MM.1S (cell line): ENCODE data around the gene ZBTB24.
"Not testable (repeated sequence)": the region's sequence is repeated elsewhere in the genome, so short reads cannot be mapped to it uniquely, and the experiment has no call there.

Experiments used
- DNase-seq: peaks from one replicate; pipeline ENCODE4 v3.0.0-alpha.2; 2015
- H2AFZ ChIP-seq: fragments of 300-600 bp; sonication (generic); 2 replicates; pipeline ENCODE4 v1.6.0; 2016; ENCODE audit warnings: antibody characterized with exemption, low read length
- H3F3A ChIP-seq: fragments of 300-600 bp; sonication (generic); 2 replicates; pipeline ENCODE4 v1.6.1; 2016; ENCODE audit warnings: mild to moderate bottlenecking, antibody characterized with exemption, low read length, moderate library complexity, mixed read lengths; ENCODE audit not compliant: insufficient read depth
- H3K27ac ChIP-seq: fragments of 300-600 bp; sonication (generic); 2 replicates; pipeline ENCODE4 v1.5.1; 2016; ENCODE audit warnings: mild to moderate bottlenecking, low read length
- H3K27me3 ChIP-seq: fragments of 300-600 bp; sonication (generic); replicated peaks from 2 replicates; pipeline ENCODE4 v1.6.0; 2016; ENCODE audit warnings: low read length; ENCODE audit not compliant: insufficient read depth
- H3K36me3 ChIP-seq: fragments of 300-600 bp; sonication (generic); replicated peaks from 2 replicates; pipeline ENCODE4 v1.6.1; 2016; ENCODE audit warnings: mild to moderate bottlenecking, low read length, mixed read lengths; ENCODE audit not compliant: insufficient read depth
- H3K4me1 ChIP-seq: fragments of 300-600 bp; sonication (generic); 2 replicates; pipeline ENCODE4 v1.6.1; 2016; ENCODE audit warnings: low read length, mixed read lengths
- H3K4me2 ChIP-seq: fragments of 300-600 bp; sonication (generic); 2 replicates; pipeline ENCODE4 v1.6.0; 2016; ENCODE audit warnings: low read depth, low read length
- H3K4me3 ChIP-seq: fragments of 300-600 bp; sonication (generic); 2 replicates; pipeline ENCODE4 v1.5.1; 2016; ENCODE audit warnings: low read length, mixed read lengths
- H3K79me2 ChIP-seq: fragments of 300-600 bp; sonication (generic); 2 replicates; pipeline ENCODE4 v1.6.1; 2016; ENCODE audit warnings: mixed run types, low read length, mixed read lengths
- H3K9ac ChIP-seq: fragments of 300-600 bp; sonication (generic); 2 replicates; pipeline ENCODE4 v1.6.1; 2016; ENCODE audit warnings: low read length, mixed read lengths
- H3K9me2 ChIP-seq: fragments of 300-600 bp; sonication (generic); replicated peaks from 2 replicates; pipeline ENCODE4 v1.6.1; 2016; ENCODE audit warnings: mild to moderate bottlenecking, low read length, mixed read lengths; ENCODE audit not compliant: insufficient read depth
- H3K9me3 ChIP-seq: fragments of 300-600 bp; sonication (generic); replicated peaks from 2 replicates; pipeline ENCODE4 v1.6.1; 2016; ENCODE audit warnings: mild to moderate bottlenecking, low read length, mixed read lengths; ENCODE audit not compliant: insufficient read depth
- H4K20me1 ChIP-seq: fragments of 300-600 bp; sonication (generic); 2 replicates; pipeline ENCODE4 v1.6.1; 2016; ENCODE audit warnings: mild to moderate bottlenecking, low read length, moderate library complexity, mixed read lengths; ENCODE audit not compliant: insufficient read depth
- EZH2 ChIP-seq: fragments of 300-600 bp; sonication (generic); optimal IDR thresholded peaks from 2 replicates; pipeline ENCODE3; 2017; ENCODE audit warnings: low read depth, mild to moderate bottlenecking, antibody characterized with exemption, low read length, mixed read lengths
- EZH2phosphoT487 ChIP-seq: fragments of 300-600 bp; sonication (generic); IDR thresholded peaks from 2 replicates; pipeline ENCODE4 v1.6.1; 2018; ENCODE audit warnings: antibody characterized with exemption, low read length
- TF ChIP-seq, protein P1 (sequence below): fragments of 300-600 bp; sonication (generic); IDR thresholded peaks from 2 replicates; pipeline ENCODE4 v1.5.1; 2016; ENCODE audit warnings: antibody characterized with exemption, low read length, mixed read lengths

ZBTB24 gene

GRCh38 chr6:109466212-109466923, 16.7 kb downstream of the ZBTB24 start:
- no peak for DNase-seq
- no peak overlapping the region for H2AFZ ChIP-seq
- H3K4me3 ChIP-seq, result no peak overlapping the region
- H3F3A ChIP-seq, result peaks cover 9% of the 10 kb centered on the region
- no peaks in the 10 kb centered on the region for H3K9me3 ChIP-seq
- H3K4me1 ChIP-seq, result peaks cover 15% of the 10 kb centered on the region
- no peak overlapping the region for H3K27ac ChIP-seq
- no peak overlapping the region for H3K9ac ChIP-seq
- no peak for TF ChIP-seq EZH2
- no peak for TF ChIP-seq EZH2phosphoT487
- TF ChIP-seq, protein P1, sequence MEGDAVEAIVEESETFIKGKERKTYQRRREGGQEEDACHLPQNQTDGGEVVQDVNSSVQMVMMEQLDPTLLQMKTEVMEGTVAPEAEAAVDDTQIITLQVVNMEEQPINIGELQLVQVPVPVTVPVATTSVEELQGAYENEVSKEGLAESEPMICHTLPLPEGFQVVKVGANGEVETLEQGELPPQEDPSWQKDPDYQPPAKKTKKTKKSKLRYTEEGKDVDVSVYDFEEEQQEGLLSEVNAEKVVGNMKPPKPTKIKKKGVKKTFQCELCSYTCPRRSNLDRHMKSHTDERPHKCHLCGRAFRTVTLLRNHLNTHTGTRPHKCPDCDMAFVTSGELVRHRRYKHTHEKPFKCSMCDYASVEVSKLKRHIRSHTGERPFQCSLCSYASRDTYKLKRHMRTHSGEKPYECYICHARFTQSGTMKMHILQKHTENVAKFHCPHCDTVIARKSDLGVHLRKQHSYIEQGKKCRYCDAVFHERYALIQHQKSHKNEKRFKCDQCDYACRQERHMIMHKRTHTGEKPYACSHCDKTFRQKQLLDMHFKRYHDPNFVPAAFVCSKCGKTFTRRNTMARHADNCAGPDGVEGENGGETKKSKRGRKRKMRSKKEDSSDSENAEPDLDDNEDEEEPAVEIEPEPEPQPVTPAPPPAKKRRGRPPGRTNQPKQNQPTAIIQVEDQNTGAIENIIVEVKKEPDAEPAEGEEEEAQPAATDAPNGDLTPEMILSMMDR, result no peak
- H3K9me2 ChIP-seq, result no peaks in the 10 kb centered on the region
- no peak overlapping the region for H3K4me2 ChIP-seq
- peaks cover 14% of the 10 kb centered on the region for H3K36me3 ChIP-seq
- no peaks in the 10 kb centered on the region for H3K27me3 ChIP-seq
- H3K79me2 ChIP-seq, result peaks cover 56% of the 10 kb centered on the region
- H4K20me1 ChIP-seq, result no peaks in the 10 kb centered on the region

- TF ChIP-seq EZH2 (no peak), EZH2phosphoT487 (no peak)
- TF ChIP-seq, protein P1, result no peak
- no peak overlapping the region for H2AFZ ChIP-seq
- no peak overlapping the region for H3K9ac ChIP-seq
- no peaks in the 10 kb centered on the region for H3K9me3 ChIP-seq
- DNase-seq, result no peak
- no peak overlapping the region for H3K27ac ChIP-seq
- peaks cover 15% of the 10 kb centered on the region for H3F3A ChIP-seq
- no peaks in the 10 kb centered on the region for H3K9me2 ChIP-seq
- no peak overlapping the region for H3K4me2 ChIP-seq
- H4K20me1 ChIP-seq, result no peaks in the 10 kb centered on the region
- H3K4me1 ChIP-seq, result peaks cover 18% of the 10 kb centered on the region
- no peaks in the 10 kb centered on the region for H3K27me3 ChIP-seq
- peaks cover 50% of the 10 kb centered on the region for H3K79me2 ChIP-seq
- no peak overlapping the region for H3K4me3 ChIP-seq
- peaks cover 14% of the 10 kb centered on the region for H3K36me3 ChIP-seq
These were observed 17.2 kb downstream of the ZBTB24 start for GRCh38 chr6:109465772-109466171.

GRCh38 chr6:109461733-109462526, 21.1 kb downstream of the ZBTB24 start:
- no peak overlapping the region for H3K9ac ChIP-seq
- H4K20me1 ChIP-seq, result no peaks in the 10 kb centered on the region
- peak overlapping the region; percentile 41; the same call in 1 of the 2 replicates for H3K27ac ChIP-seq
- H3K9me2 ChIP-seq, result no peaks in the 10 kb centered on the region
- H3K9me3 ChIP-seq, result no peaks in the 10 kb centered on the region
- TF ChIP-seq, protein P1, result no peak
- TF ChIP-seq EZH2 (no peak), EZH2phosphoT487 (no peak)
- peaks cover 62% of the 10 kb centered on the region for H3K79me2 ChIP-seq
- H3K4me1 ChIP-seq, result peaks cover 50% of the 10 kb centered on the region
- H2AFZ ChIP-seq, result no peak overlapping the region
- no peak overlapping the region for H3K4me2 ChIP-seq
- peaks cover 11% of the 10 kb centered on the region for H3K36me3 ChIP-seq
- no peak for DNase-seq
- peaks cover 38% of the 10 kb centered on the region for H3F3A ChIP-seq
- H3K27me3 ChIP-seq, result no peaks in the 10 kb centered on the region
- H3K4me3 ChIP-seq, result no peak overlapping the region

GRCh38 chr6:109461205-109461604, 21.8 kb downstream of the ZBTB24 start:
- H3K9me3 ChIP-seq, DNase-seq, H4K20me1 ChIP-seq, H3K9me2 ChIP-seq, H2AFZ ChIP-seq, H3K27me3 ChIP-seq, H3K9ac ChIP-seq, H3K4me3 ChIP-seq: not testable (repeated sequence)
- peaks cover 11% of the 10 kb centered on the region for H3K36me3 ChIP-seq
- peaks cover 43% of the 10 kb centered on the region for H3F3A ChIP-seq
- peak overlapping the region; percentile 58 for H3K4me2 ChIP-seq
- H3K4me1 ChIP-seq, result peaks cover 56% of the 10 kb centered on the region
- peaks cover 68% of the 10 kb centered on the region for H3K79me2 ChIP-seq
- peak overlapping the region; percentile 85; the same call in 1 of the 2 replicates for H3K27ac ChIP-seq
